Measurements from ENCODE around the gene UBXN11. TPM values are rescaled to one million over a fixed set of nuclear protein-coding genes. Genes with fewer than 3 reads are reported as not detected.
A peak's percentile ranks its signal among the peaks of the same experiment; 100 is the strongest.

The UBXN11 gene
- total and polyA plus RNA-seq, 2 of the 13 experiments (the other 11 are each of a cell fraction or from before 2014, with no cell fraction given) = 9.3 to 10.4 TPM

GRCh38 chr1:26350701-26351589 lies 44.5 kb upstream of the UBXN11 start (continued):
- TF ChIP-seq ATF1 (CRISPR knock-in tag; IDR thresholded peaks at IDR 0.05) (no peak), DBP (CRISPR knock-in tag; IDR thresholded peaks at IDR 0.05; ENCODE audit: not compliant biosample characterization) (no peak), AHDC1 (CRISPR knock-in tag; IDR thresholded peaks at IDR 0.05; ENCODE audit: borderline replicate concordance) (peak; percentile 84; the same call in 1 of the 2 replicates), ZNF44 (CRISPR knock-in tag; IDR thresholded peaks at IDR 0.05) (no peak), ZMYM4 (CRISPR knock-in tag; IDR thresholded peaks at IDR 0.05) (peak; percentile 72), ZNF205 (CRISPR knock-in tag; IDR thresholded peaks at IDR 0.05) (no peak), ZNF609 (CRISPR knock-in tag; IDR thresholded peaks at IDR 0.05; ENCODE audit: borderline replicate concordance) (peak; percentile 95), U2AF2 (IDR thresholded peaks at IDR 0.05; ENCODE audit: low read depth, low read length) (no peak), NBN (conservative IDR thresholded peaks at IDR 0.05) (no peak), FOXA1 (IDR thresholded peaks at IDR 0.05) (no peak), FOXA1 (CRISPR knock-in tag; IDR thresholded peaks at IDR 0.05) (no peak), MBD4 (IDR thresholded peaks at IDR 0.05; ENCODE audit: borderline replicate concordance, low read length) (no peak), GLI4 (CRISPR knock-in tag; IDR thresholded peaks at IDR 0.05; ENCODE audit: borderline replicate concordance) (no peak), DMAP1 (CRISPR knock-in tag; IDR thresholded peaks at IDR 0.05) (peak; percentile 80; the same call in 1 of the 2 replicates), NONO (IDR thresholded peaks at IDR 0.05) (no peak), NONO (CRISPR knock-in tag; conservative IDR thresholded peaks at IDR 0.05) (peak; percentile 98), PTBP1 (IDR thresholded peaks at IDR 0.05; ENCODE audit: low read depth, low read length, poor library complexity, severe bottlenecking) (no peak), KDM3A (CRISPR knock-in tag; IDR thresholded peaks at IDR 0.05; ENCODE audit: low read depth) (peak; percentile 77), BCL6 (CRISPR knock-in tag; IDR thresholded peaks at IDR 0.05) (0 out of 2 replicates have a peak, but pooled peaks have one; percentile 33)
